Psoas muscle (tissue), 8 donors: ENCODE results near the gene ORM1. TPM values are rescaled to one million over a fixed set of nuclear protein-coding genes. Genes with fewer than 3 reads are reported as not detected.

Experiments
- ATAC-seq, 4 donors: fragments of 200-7000 bp; cut with Tn5 transposase; one replicate each; pipeline ENCODE4 v1.9.1; 2020; ENCODE audit warnings: moderate library complexity in 3 of 4, mild to moderate bottlenecking in 2 of 4
- DNase-seq, 2 donors: peaks; one replicate each; pipeline ENCODE4 v3.0.0-alpha.2; 2020
- H3K27ac ChIP-seq: fragments of 200-600 bp; one replicate; pipeline ENCODE4 v1.8.0; 2022
- H3K27me3 ChIP-seq, 3 donors: fragments of 200-600 bp in 1 of 3; one replicate each; pipeline versions ENCODE4 v1.6.1 to v1.8.0; 2013 to 2022; ENCODE audit warnings: low read length in 2 of 3, mild to moderate bottlenecking in 2 of 3, moderate library complexity in 1 of 3; ENCODE audit not compliant: insufficient read depth in 3 of 3
- H3K36me3 ChIP-seq, 2 donors: fragments of 200-600 bp in 1 of 2; one replicate each; pipeline versions ENCODE4 v1.6.1 to v1.8.0; 2013 to 2022; ENCODE audit warnings: low read depth in 1 of 2, mild to moderate bottlenecking in 1 of 2, moderate library complexity in 1 of 2; ENCODE audit not compliant: insufficient read depth in 1 of 2
- H3K4me1 ChIP-seq: fragments of 200-600 bp; one replicate; pipeline ENCODE4 v1.8.0; 2022
- H3K4me3 ChIP-seq: fragments of 200-600 bp; one replicate; pipeline ENCODE4 v1.8.0; 2022; ENCODE audit warnings: mild to moderate bottlenecking
- H3K9me3 ChIP-seq: fragments of 200-600 bp; one replicate; pipeline ENCODE4 v1.8.0; 2022
- CTCF ChIP-seq: fragments of 200-600 bp; IDR thresholded peaks from one replicate; pipeline ENCODE4 v1.8.0; 2022; ENCODE audit warnings: antibody characterized with exemption
- WGBS, 3 donors: extraction: QIAGEN DNeasy Blood & Tissue Kit; methylation state at CpG; one replicate each; pipeline versions ENCODE4 v1.1.6 to v1.1.7; 2013; 5-methylcytosine and 5-hydroxymethylcytosine counted together
- intact Hi-C, 2 donors: fragments of 100-400 bp; cut with DNase I; formaldehyde crosslinking; loops; one replicate each; pipeline versions ENCODE4 v1.11.0 to v1.14.2; 2022
- polyA plus RNA-seq, 3 donors: library from polyadenylated mRNA; stranded (reverse); fragments of 200-250 nt; gene quantifications; one replicate each; pipeline ENCODE4 v1.2.3, GENCODE V29; 2013
- total RNA-seq, 4 donors: library from RNA; stranded (reverse); fragmentation: NEBNext Ultra II Directional in 2 of 4; extraction: Animal tissue kit (Norgen Biotek cat#: 25700) in 2 of 4; gene quantifications; one replicate each; pipeline versions ENCODE4 v1.2.1 to v1.2.4, GENCODE V29; 2021 to 2023
- donor health status: healthy with polysubstance abuse.
- donor health status: DM: no; HTN: no; CAD: no; lungs with moderate emphysema.
- donor health status: Bipolar disorder and iron deficiency.
- donor health status: healthy.
- donor health status: DM: yes; HTN: yes; CAD: no.
- donor health status: DM: no; HTN: no; CAD: no.
- donor health status: DM: no; HTN: no; CAD: no.
- donor health status: DM: yes; HTN: yes; CAD: no.

ORM1 gene
- total and polyA plus RNA-seq, 7 donors, result 0.21 to 2.8 (median 1.2) TPM; not detected in 3

- ATAC-seq (no peak), DNase-seq (no peak)
- peaks cover 0 to 2% (median 0%) of the 10 kb centered on the region in 3 donors for H3K27me3 ChIP-seq
- H3K4me1 ChIP-seq, result no peaks in the 10 kb centered on the region
- TF ChIP-seq CTCF, result no peak
- WGBS, 3 donors, result 89 to 100% (median 89%) methylated on average over 8 to 9 of the region's 9 CpGs
- no peaks in the 10 kb centered on the region for H3K36me3 ChIP-seq
- intact Hi-C loops, result no loop called here
- H3K4me3 ChIP-seq, result no peak overlapping the region
- H3K27ac ChIP-seq, result no peak overlapping the region
- no peaks in the 10 kb centered on the region for H3K9me3 ChIP-seq
Observed at GRCh38 chr9:114334490-114334889, 11.6 kb downstream of the ORM1 start.

- intact Hi-C loops, result no loop called here
- Histone ChIP-seq H3K36me3 (peaks cover 0 to 6% of the 10 kb centered on the region in 2 donors), H3K4me3 (no peak overlapping the region), H3K27ac (no peak overlapping the region), H3K27me3 (peaks cover 0 to under 1% (median 0%) of the 10 kb centered on the region in 3 donors), H3K9me3 (no peaks in the 10 kb centered on the region), H3K4me1 (no peaks in the 10 kb centered on the region)
- DNase-seq (no peak), ATAC-seq (no peak)
- 72 to 83% (median 77%) methylated on average over 2 of the region's 2 CpGs for WGBS, 3 donors
- no peak for TF ChIP-seq CTCF
Observed at GRCh38 chr9:114335745-114336144, 12.8 kb downstream of the ORM1 start.

GRCh38 chr9:114336157-114336556, 13.3 kb downstream of the ORM1 start:
- no peak for ATAC-seq

GRCh38 chr9:114336699-114337395, 13.9 kb downstream of the ORM1 start:
- DNase-seq, result no peak
- Histone ChIP-seq H3K27me3 (no peaks in the 10 kb centered on the region), H3K4me3 (no peak overlapping the region), H3K36me3 (peaks cover 0 to 8% of the 10 kb centered on the region in 2 donors), H3K27ac (no peak overlapping the region), H3K9me3 (no peaks in the 10 kb centered on the region), H3K4me1 (no peaks in the 10 kb centered on the region)
- intact Hi-C loops, result no loop called here
- WGBS, 3 donors, result 90 to 92% (median 91%) methylated on average over 22 to 23 of the region's 23 CpGs
- TF ChIP-seq CTCF, result no peak
- ATAC-seq, result no peak

More at GRCh38 chr9:114336157-114336556, 13.3 kb downstream of the ORM1 start:
- peaks cover 0 to 7% of the 10 kb centered on the region in 2 donors for H3K36me3 ChIP-seq
- H3K4me3 ChIP-seq, result no peak overlapping the region
- DNase-seq, result no peak
- H3K27ac ChIP-seq, result no peak overlapping the region
- WGBS, 3 donors, result 76 to 83% (median 81%) methylated on average over 10 of the region's 10 CpGs
- no peaks in the 10 kb centered on the region for H3K9me3 ChIP-seq
- intact Hi-C loops, result no loop called here
- TF ChIP-seq CTCF, result no peak
- H3K27me3 ChIP-seq, result no peaks in the 10 kb centered on the region
- no peaks in the 10 kb centered on the region for H3K4me1 ChIP-seq

- H3K9me3 ChIP-seq, result no peaks in the 10 kb centered on the region
- H3K4me3 ChIP-seq, result no peak overlapping the region
- H3K27ac ChIP-seq, result no peak overlapping the region
- ATAC-seq (no peak), DNase-seq (no peak)
- WGBS, 3 donors, result 93 to 95% (median 94%) methylated on average over 2 of the region's 2 CpGs
- no peaks in the 10 kb centered on the region for H3K4me1 ChIP-seq
- no peak for TF ChIP-seq CTCF
- H3K27me3 ChIP-seq, result no peaks in the 10 kb centered on the region
- intact Hi-C loops, result no loop called here
- H3K36me3 ChIP-seq, result peaks cover 0 to 10% of the 10 kb centered on the region in 2 donors
Observed at GRCh38 chr9:114338187-114338586, 15.3 kb downstream of the ORM1 start.
